Duodenal mucosa (tissue), 2 donors: Measurements from ENCODE around the gene EEIG1.

Source experiments
- H3K27ac ChIP-seq: one replicate; pipeline ENCODE4 v1.7.0; 2013; ENCODE audit warnings: low read depth, low read length
- H3K27me3 ChIP-seq, 2 donors: one replicate each; pipeline ENCODE4 v1.7.0; 2013; ENCODE audit warnings: low read length in 2 of 2, control low read depth in 1 of 2; ENCODE audit not compliant: insufficient read depth in 2 of 2, control insufficient read depth in 1 of 2
- H3K36me3 ChIP-seq, 2 donors: one replicate each; pipeline ENCODE4 v1.7.0; 2013; ENCODE audit warnings: low read length in 2 of 2, control low read depth in 1 of 2; ENCODE audit not compliant: insufficient read depth in 2 of 2, control insufficient read depth in 1 of 2
- H3K4me1 ChIP-seq, 2 donors: one replicate each; pipeline ENCODE4 v1.7.0; 2013; ENCODE audit warnings: low read length in 2 of 2, control low read depth in 1 of 2; ENCODE audit not compliant: insufficient read depth in 2 of 2, control insufficient read depth in 1 of 2
- H3K4me3 ChIP-seq, 2 donors: one replicate each; pipeline ENCODE4 v1.7.0; 2013; ENCODE audit warnings: low read length in 2 of 2, low read depth in 1 of 2
- H3K9ac ChIP-seq, 2 donors: one replicate each; pipeline ENCODE4 v1.7.0; 2013; ENCODE audit warnings: low read length in 2 of 2, low read depth in 1 of 2
- H3K9me3 ChIP-seq, 2 donors: one replicate each; pipeline ENCODE4 v1.7.0; 2013; ENCODE audit warnings: low read length in 2 of 2, control low read depth in 1 of 2; ENCODE audit not compliant: control insufficient read depth in 1 of 2

The EEIG1 gene

DNA sequence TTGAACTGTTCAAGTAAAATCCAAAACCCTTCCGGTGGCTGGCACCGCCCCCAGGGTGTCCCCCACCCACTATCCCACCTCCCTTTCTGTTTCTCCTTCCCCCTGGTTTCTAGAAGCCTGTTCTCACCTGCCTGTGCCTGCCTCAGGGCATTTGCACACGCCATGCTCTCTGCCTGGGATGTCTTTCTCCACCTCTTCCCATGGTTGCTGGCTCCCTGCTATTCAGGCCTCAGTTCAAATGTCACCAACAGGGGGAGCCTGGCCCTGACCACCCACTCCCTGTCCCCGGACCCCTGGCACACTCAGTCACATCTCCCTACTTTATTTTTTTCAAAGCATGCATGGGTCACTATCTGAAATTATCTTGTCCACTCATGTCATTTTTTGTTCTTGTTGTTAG is 39.9 kb upstream of the EEIG1 start:
- Histone ChIP-seq H3K27me3 (no peaks in the 10 kb centered on the region), H3K9me3 (no peaks in the 10 kb centered on the region), H3K27ac (no peak overlapping the region), H3K9ac (no peak overlapping the region), H3K4me3 (no peak overlapping the region), H3K36me3 (no peaks in the 10 kb centered on the region), H3K4me1 (peaks cover 5 to 12% of the 10 kb centered on the region in 2 donors)

DNA sequence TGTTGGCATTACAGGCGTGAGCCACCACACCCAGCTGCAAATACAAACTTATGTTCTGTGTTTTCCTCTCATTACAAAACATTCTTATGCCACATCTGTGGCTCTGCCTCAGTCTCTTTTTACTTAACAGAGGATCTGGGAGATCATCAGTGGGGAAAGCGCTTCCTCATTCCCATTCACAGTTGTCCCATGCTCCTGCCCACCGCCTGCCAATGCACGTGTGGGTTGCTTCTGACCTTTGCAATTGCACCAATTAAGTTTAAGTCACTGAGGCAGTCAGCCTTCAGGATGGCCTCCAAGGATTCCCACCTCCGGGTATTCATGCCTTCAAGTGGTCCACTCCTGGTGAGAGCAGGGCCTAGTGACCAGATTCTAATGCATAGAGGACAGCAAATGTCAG is 34.9 kb upstream of the EEIG1 start:
- Histone ChIP-seq H3K36me3 (no peaks in the 10 kb centered on the region), H3K4me3 (no peak overlapping the region), H3K9ac (no peak overlapping the region), H3K9me3 (no peaks in the 10 kb centered on the region), H3K4me1 (peaks cover 13 to 14% of the 10 kb centered on the region in 2 donors), H3K27me3 (no peaks in the 10 kb centered on the region), H3K27ac (no peak overlapping the region)

DNA sequence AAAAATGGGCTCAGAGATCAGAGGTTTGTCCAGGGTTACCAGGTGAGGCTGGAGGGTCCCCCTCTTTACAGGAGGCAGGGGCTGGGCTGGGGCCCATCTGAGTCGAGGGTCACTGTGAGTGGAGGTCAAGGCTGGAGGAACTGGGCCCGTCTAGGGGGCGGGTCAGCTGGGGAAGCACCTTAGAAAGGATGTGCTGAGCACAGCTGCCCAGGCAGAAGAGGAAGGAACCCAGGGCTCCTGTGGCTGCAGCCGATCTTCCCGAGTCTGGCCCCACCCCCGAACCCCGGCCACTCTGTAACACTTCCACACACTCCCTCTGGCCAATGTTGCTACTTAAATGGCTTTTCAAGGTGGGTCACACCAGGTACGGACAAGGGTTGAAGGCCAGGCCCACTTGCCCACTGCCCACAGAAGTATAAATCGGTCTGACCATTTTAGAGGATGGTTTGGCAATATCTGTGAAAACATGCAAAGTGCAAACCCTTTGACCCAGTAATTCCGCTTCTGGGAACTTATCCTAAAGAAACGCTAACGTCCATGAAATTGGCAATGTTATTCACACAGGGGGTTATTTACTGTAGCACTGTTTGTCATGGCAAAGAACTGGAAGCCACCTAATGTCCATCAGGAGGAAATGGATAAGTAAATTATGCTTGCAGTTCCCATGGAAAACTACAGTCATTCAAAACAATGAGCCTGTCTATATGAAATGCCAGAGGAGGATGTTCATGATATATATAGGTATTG is 30.5 kb upstream of the EEIG1 start:
- H3K27me3 ChIP-seq = no peaks in the 10 kb centered on the region
- no peak overlapping the region for H3K9ac ChIP-seq
- no peak overlapping the region for H3K27ac ChIP-seq
- no peak overlapping the region for H3K4me3 ChIP-seq
- no peaks in the 10 kb centered on the region for H3K36me3 ChIP-seq
- H3K4me1 ChIP-seq = peaks cover 16 to 21% of the 10 kb centered on the region in 2 donors
- no peaks in the 10 kb centered on the region for H3K9me3 ChIP-seq

GRCh38 chr9:128009639-128010038 is 28.9 kb upstream of the EEIG1 start:
- Histone ChIP-seq H3K27ac (no peak overlapping the region), H3K36me3 (no peaks in the 10 kb centered on the region), H3K4me3 (no peak overlapping the region), H3K9ac (no peak overlapping the region), H3K4me1 (peaks cover 16 to 24% of the 10 kb centered on the region in 2 donors), H3K27me3 (no peaks in the 10 kb centered on the region), H3K9me3 (no peaks in the 10 kb centered on the region)

DNA sequence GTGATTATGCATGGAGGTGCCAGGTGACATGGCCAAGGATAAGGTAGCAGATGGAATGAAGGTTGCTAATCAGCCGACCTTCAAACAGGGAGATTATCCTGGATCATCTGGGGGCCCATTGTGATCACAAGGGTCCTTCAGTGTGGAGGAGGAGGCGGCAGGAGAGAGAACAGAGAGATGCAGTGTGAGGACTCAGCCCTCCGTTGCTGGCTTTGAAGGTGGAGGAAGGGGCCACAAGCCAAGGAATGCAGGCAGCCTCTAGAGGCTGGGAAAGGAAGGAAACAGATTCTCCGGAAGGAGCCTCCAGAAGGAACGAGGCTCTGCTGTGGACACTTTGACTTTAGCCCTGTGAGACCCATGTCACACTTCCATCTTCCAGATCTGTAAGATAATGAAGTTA is 27.4 kb upstream of the EEIG1 start:
- H3K9me3 ChIP-seq = no peaks in the 10 kb centered on the region
- H3K27ac ChIP-seq = no peak overlapping the region
- no peak overlapping the region for H3K9ac ChIP-seq
- H3K27me3 ChIP-seq = no peaks in the 10 kb centered on the region
- H3K36me3 ChIP-seq = no peaks in the 10 kb centered on the region
- H3K4me3 ChIP-seq = no peak overlapping the region
- peaks cover 16 to 24% of the 10 kb centered on the region in 2 donors for H3K4me1 ChIP-seq

DNA sequence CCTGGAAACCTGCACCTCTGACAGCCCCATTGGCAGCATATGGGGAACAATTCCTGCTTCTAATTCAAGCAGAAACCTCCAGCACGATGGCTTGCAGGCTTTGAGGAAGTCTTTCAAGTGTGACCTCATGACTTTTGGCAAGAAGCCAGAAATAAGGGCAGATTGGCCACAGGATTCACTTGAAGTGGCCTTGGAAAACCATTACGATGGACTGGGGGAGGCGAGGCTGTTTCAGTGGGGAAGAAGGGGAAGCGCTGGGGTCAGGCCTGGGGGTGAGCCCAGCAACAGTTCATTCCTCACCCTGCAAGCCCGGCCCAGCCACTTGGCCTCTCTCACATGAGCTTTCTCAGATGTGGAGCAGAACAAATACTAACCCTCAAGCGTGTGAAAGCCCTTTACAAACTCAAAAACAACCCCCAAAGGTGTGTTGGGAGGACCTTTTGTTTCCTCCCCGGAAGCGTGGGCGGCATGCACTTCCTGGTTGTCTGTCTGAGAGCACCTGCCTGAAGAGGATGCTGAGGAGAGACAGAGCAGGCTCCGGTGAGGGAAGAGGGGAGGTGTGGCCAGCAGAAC is 26.9 kb upstream of the EEIG1 start:
- Histone ChIP-seq H3K36me3 (no peaks in the 10 kb centered on the region), H3K27me3 (no peaks in the 10 kb centered on the region), H3K9ac (peak overlapping the region; percentile 15 to 48), H3K4me3 (no peak overlapping the region), H3K9me3 (no peaks in the 10 kb centered on the region), H3K4me1 (peaks cover 16 to 24% of the 10 kb centered on the region in 2 donors), H3K27ac (peak overlapping the region; percentile 50)

DNA sequence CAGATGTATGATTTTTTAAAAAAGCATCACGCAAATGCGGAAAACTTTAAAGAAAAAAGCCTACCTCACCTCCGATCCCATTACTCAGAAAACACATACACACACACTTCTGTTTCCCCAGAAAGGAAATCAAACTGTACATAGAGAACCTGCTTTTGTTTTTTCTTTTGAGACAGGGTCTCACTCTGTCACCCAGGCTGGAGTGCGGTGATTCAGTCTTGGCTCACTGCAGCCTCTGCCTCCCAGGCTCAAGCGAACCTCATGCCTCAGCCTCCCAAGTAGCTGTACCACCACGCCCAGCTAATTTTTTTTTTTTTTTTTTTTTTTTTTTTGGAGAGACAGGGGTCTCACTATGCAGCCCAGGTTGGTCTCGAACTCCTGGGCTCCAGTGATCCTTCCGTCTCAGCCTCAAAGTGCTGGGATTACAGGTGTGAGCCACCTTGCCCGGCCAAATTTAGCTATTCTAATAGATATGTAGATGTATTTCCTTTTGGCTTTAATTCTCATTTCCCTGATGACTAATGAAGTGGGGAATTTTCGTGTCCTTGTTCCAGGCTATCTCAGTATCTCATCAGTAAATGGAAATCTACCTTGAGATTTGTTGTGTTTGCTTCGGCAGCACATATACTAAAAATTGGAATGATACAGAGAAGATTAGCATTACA is 25.7 kb upstream of the EEIG1 start:
- Histone ChIP-seq H3K9me3 (no peaks in the 10 kb centered on the region), H3K9ac (no peak overlapping the region), H3K36me3 (no peaks in the 10 kb centered on the region), H3K27me3 (no peaks in the 10 kb centered on the region), H3K27ac (no peak overlapping the region), H3K4me1 (peaks cover 17 to 22% of the 10 kb centered on the region in 2 donors), H3K4me3 (no peak overlapping the region)

GRCh38 chr9:128005923-128006322 is 25.1 kb upstream of the EEIG1 start:
- H3K27ac ChIP-seq = no peak overlapping the region
- no peaks in the 10 kb centered on the region for H3K27me3 ChIP-seq
- no peaks in the 10 kb centered on the region for H3K36me3 ChIP-seq
- H3K9me3 ChIP-seq = no peaks in the 10 kb centered on the region
- no peak overlapping the region for H3K4me3 ChIP-seq
- H3K9ac ChIP-seq = no peak overlapping the region
- peaks cover 16 to 17% of the 10 kb centered on the region in 2 donors for H3K4me1 ChIP-seq

DNA sequence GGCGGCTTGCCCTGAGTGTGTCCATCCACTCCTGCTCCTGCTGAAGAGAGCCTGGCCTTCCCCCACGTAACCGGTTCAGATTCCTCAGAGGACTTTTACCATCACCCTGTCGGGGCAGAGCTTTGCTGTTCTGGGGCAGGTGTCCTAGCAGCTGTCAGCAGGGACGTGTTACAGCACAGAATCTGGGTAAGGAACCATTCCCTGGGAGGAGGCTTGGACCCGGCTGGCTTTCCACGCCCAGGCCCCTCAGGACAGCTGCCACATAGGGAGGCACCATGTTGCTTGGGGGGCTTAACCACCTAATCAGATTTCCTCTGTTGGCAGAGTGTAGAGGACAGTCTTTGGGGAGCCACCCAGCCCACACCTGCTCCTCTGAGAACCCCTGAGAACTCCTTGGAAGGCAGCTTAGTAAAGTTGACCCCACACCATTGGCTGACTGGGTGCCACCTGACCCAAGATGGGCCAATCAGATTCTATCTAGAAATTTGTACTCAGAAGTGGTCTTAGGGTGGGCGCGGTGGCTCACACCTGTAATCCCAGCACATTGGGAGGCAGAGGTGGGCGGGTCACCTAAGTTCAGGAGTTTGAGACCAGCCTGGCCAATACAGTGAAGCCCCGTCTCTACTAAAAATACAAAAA is 23.3 kb upstream of the EEIG1 start:
- H3K4me3 ChIP-seq = no peak overlapping the region
- H3K9me3 ChIP-seq = no peaks in the 10 kb centered on the region
- peaks cover 16% of the 10 kb centered on the region in 2 donors for H3K4me1 ChIP-seq
- no peaks in the 10 kb centered on the region for H3K27me3 ChIP-seq
- H3K36me3 ChIP-seq = no peaks in the 10 kb centered on the region
- no peak overlapping the region for H3K9ac ChIP-seq
- H3K27ac ChIP-seq = no peak overlapping the region

DNA sequence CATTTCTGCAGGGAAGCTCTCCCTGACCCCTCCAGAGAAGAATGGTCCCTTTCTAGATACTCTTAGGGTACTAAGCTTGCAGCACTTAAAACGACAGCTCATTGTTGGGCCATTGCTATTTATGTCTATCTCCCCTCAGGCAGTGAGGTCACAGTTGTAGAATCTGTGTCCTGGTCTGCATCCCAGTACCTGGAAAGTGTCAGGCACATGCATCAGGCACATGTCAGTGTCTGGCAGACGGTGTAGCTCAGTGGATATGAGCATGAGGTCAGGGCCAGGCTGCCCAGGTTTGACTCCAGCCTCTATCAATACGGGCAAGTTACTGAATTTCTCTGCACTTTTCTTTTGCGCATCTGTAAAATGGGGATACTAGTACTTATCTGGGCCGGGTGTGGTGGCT is 22.2 kb upstream of the EEIG1 start:
- no peaks in the 10 kb centered on the region for H3K27me3 ChIP-seq
- H3K4me1 ChIP-seq = peaks cover 14 to 15% of the 10 kb centered on the region in 2 donors
- no peaks in the 10 kb centered on the region for H3K36me3 ChIP-seq
- no peak overlapping the region for H3K9ac ChIP-seq
- no peak overlapping the region for H3K4me3 ChIP-seq
- no peaks in the 10 kb centered on the region for H3K9me3 ChIP-seq
- no peak overlapping the region for H3K27ac ChIP-seq
